ENCODE results near the gene CYP4B1.

DNA sequence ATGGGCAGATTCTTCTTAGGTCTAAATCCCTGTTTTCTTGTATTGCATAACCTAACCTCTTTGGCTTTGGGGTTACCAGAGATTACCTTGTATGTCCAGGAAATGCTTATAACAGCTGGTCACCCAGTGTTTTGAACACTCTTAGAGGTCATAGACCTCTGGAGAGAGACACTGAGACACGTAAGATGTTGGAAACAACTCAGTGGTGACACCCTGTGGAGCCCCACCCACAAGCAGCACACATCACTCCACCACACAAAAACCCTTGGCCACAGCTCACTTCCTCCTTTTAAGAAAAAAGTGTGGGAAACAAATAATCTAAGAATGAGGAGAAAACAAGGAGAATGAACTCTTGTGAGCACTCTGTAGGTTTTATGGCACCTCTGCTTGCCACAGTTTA lies 26.3 kb upstream of the CYP4B1 start:
- TF ChIP-seq, protein P1, sequence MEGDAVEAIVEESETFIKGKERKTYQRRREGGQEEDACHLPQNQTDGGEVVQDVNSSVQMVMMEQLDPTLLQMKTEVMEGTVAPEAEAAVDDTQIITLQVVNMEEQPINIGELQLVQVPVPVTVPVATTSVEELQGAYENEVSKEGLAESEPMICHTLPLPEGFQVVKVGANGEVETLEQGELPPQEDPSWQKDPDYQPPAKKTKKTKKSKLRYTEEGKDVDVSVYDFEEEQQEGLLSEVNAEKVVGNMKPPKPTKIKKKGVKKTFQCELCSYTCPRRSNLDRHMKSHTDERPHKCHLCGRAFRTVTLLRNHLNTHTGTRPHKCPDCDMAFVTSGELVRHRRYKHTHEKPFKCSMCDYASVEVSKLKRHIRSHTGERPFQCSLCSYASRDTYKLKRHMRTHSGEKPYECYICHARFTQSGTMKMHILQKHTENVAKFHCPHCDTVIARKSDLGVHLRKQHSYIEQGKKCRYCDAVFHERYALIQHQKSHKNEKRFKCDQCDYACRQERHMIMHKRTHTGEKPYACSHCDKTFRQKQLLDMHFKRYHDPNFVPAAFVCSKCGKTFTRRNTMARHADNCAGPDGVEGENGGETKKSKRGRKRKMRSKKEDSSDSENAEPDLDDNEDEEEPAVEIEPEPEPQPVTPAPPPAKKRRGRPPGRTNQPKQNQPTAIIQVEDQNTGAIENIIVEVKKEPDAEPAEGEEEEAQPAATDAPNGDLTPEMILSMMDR (conservative IDR thresholded peaks at IDR 0.05) = peak; percentile 12; the same call in 1 of the 2 replicates
- TF ChIP-seq ZFX (IDR thresholded peaks at IDR 0.05) = no peak
